Body of pancreas (tissue), 4 donors: ENCODE measurements around the gene ATP2C2. TPM values are rescaled to one million over a fixed set of nuclear protein-coding genes. Genes with fewer than 3 reads are reported as not detected.

Source experiments
- ATAC-seq: fragments of 150-250 bp; one replicate; pipeline ENCODE4 v1.9.1; 2016
- DNase-seq, 4 donors: peaks; one replicate each; pipeline ENCODE4 v3.0.0-alpha.2; 2019
- H3K27ac ChIP-seq, 4 donors: fragments of 200-600 bp; sonication (generic); 1 replicate in 3 of 4; 2 replicates in 1 of 4; pipeline versions ENCODE4 v1.5.1 to v1.6.1; 2016 to 2019; ENCODE audit warnings: mild to moderate bottlenecking in 1 of 4, mixed read lengths in 1 of 4, moderate library complexity in 1 of 4
- H3K27me3 ChIP-seq, 2 donors: fragments of 200-600 bp; sonication (generic); one replicate each; pipeline ENCODE4 v1.6.0; 2016; ENCODE audit warnings: mild to moderate bottlenecking in 1 of 2
- H3K36me3 ChIP-seq, 2 donors: fragments of 200-600 bp; sonication (generic); replicated peaks in 1 of 2; 2 replicates each; pipeline ENCODE4 v1.5.1; 2016; ENCODE audit warnings: low read depth in 2 of 2; ENCODE audit not compliant: insufficient read depth in 1 of 2
- H3K4me1 ChIP-seq: fragments of 200-600 bp; sonication (generic); one replicate; pipeline ENCODE4 v1.6.0; 2016
- H3K4me3 ChIP-seq, 2 donors: fragments of 200-600 bp; sonication (generic); 1 replicate in 1 of 2; 2 replicates in 1 of 2; pipeline ENCODE4 v1.5.1; 2016 to 2019
- H3K9me3 ChIP-seq, 3 donors: fragments of 200-600 bp; sonication (generic); 1 replicate in 2 of 3; 2 replicates in 1 of 3; pipeline ENCODE4 v1.5.1; 2016
- CTCF ChIP-seq, 7 experiments: fragments of 450-650 bp in 4 of 7; fragments of 200-600 bp in 3 of 7; sonication (generic) in 3 of 7; IDR thresholded peaks; one replicate each; pipeline ENCODE4 v1.5.1; 2016 to 2019; ENCODE audit warnings: antibody characterized with exemption in 7 of 7
- POLR2A ChIP-seq, 3 donors: fragments of 450-650 bp; IDR thresholded peaks; one replicate each; pipeline ENCODE4 v1.6.1; 2016; ENCODE audit warnings: antibody characterized with exemption in 3 of 3, mild to moderate bottlenecking in 2 of 3
- WGBS, 2 donors: methylation state at CpG; one replicate each; pipeline ENCODE4 v1.1.5; 2017; 5-methylcytosine and 5-hydroxymethylcytosine counted together
- intact Hi-C: fragments of 100-400 bp; cut with DNase I; formaldehyde crosslinking; loops from one replicate; pipeline ENCODE4 v1.15.1; 2023
- total RNA-seq, 2 donors: library from RNA; depleted of rRNA; stranded (reverse); fragments of >200 nt; gene quantifications; one replicate each; pipeline ENCODE4 v1.1.0, GENCODE V29; 2016

The ATP2C2 gene
- total RNA-seq, 2 donors from 2014 or later: 2.1 to 18.1 TPM

DNA sequence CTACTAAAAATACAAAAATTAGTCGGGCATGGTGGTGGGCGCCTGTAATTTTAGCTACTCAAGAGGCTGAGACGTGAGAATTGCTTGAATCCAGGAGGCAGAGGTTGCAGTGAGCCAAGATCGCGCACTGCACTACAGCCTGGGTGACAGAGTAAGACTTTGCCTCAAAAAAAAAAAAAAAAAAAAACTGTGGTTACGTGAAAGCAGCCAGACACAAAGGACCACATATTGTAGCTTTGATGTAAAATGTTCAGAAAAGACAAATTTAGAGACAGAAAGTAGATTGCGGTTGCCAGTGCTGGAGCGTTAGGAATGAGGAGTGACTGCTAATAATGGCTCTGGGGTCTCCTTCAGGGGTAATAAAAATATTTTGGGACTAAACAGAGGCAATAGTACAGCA is 140.2 kb downstream of the ATP2C2 start:
- intact Hi-C loops: no loop called here
- H3K4me3 ChIP-seq: no peak overlapping the region
- H3K9me3 ChIP-seq: no peaks in the 10 kb centered on the region
- no peaks in the 10 kb centered on the region for H3K27me3 ChIP-seq
- H3K36me3 ChIP-seq: no peaks in the 10 kb centered on the region
- H3K4me1 ChIP-seq: peaks cover 24% of the 10 kb centered on the region
- ATAC-seq (no peak), DNase-seq (peak in 1 of 4 donors; percentile 2)
- whole genome bisulfite sequencing, 2 donors: 70 to 91% methylated on average over 8 of the region's 8 CpGs
- no peak for TF ChIP-seq CTCF (IDR thresholded peaks at IDR 0.05)
- no peak for TF ChIP-seq POLR2A (IDR thresholded peaks at IDR 0.05)
- no peak overlapping the region for H3K27ac ChIP-seq

DNA sequence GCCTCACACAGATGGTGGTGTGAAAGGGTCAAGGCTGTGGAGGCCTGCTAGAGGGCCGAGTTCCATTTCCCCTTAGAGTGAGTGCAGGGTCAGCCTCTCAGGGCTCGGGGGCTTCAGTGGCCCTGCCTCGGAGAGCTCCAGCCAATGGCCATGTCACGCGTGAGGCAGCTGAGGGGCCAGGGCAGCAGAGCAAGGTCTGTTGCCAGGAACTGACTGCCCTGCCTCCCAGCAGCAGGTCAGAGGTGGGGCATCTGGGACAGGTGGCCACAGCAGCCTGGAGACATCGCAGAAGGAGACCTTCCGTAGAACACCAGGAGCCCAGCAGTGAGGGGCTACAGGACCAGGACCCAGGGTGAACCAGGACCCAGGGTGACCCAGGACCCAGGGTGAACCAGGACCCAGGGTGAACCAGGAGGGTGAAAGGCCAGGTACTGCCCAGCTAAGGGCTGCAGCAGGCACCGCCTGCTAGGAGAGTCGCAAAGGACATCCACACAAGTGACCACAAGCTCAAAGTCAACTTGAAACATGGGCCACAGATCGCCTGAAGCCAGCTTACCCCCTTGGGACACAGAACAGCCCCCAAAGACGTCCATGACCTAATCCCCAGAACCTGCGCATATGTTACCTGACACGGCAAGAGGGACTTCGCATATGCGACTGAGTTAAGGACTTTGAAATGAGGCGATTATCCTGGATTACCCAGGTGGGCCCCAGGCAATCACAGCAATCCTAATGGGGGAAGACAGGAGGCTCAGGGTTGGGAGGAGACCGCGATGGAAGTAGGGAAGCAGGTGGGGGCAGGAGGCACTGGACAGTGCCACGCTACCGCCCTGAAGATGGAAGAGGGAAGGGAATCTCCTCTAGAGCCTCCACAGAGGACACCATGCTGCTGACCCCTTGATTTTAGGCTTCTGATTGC is 141.0 kb downstream of the ATP2C2 start:
- peak in 1 of 4 donors; percentile 4 for DNase-seq
- H3K4me1 ChIP-seq: peaks cover 18% of the 10 kb centered on the region
- no peak overlapping the region for H3K4me3 ChIP-seq
- intact Hi-C loops: no loop called here
- H3K36me3 ChIP-seq: no peaks in the 10 kb centered on the region
- 74 to 81% methylated on average over 12 to 20 of the region's 20 CpGs for WGBS, 2 donors
- ATAC-seq: no peak
- no peak overlapping the region for H3K27ac ChIP-seq
- TF ChIP-seq CTCF (IDR thresholded peaks at IDR 0.05) (no peak), POLR2A (IDR thresholded peaks at IDR 0.05) (no peak)
- no peaks in the 10 kb centered on the region for H3K9me3 ChIP-seq
- H3K27me3 ChIP-seq: no peaks in the 10 kb centered on the region

GRCh38 chr16:84511180-84511800 is 143.0 kb downstream of the ATP2C2 start:
- Histone ChIP-seq H3K9me3 (no peaks in the 10 kb centered on the region), H3K27ac (no peak overlapping the region), H3K4me1 (peaks cover 8% of the 10 kb centered on the region), H3K4me3 (no peak overlapping the region), H3K36me3 (no peaks in the 10 kb centered on the region), H3K27me3 (no peaks in the 10 kb centered on the region)
- ATAC-seq: peak; percentile 87
- TF ChIP-seq POLR2A (IDR thresholded peaks at IDR 0.05): no peak
- TF ChIP-seq CTCF (IDR thresholded peaks at IDR 0.05): peak; percentile 87 to 99 (median 93)
- intact Hi-C loops: loop anchor here (2.0 to 10.0 kb wide), 2 partner anchors 110 to 214 kb away; no protein-coding TSS in a partner anchor
- WGBS, 2 donors: 8 to 10% methylated on average over 15 to 21 of the region's 21 CpGs
- DNase-seq: peak; percentile 79 to 84 (median 81)

- ATAC-seq (no peak), DNase-seq (peak in 1 of 4 donors; percentile 5)
- no peaks in the 10 kb centered on the region for H3K36me3 ChIP-seq
- intact Hi-C loops: loop anchor here (2.0 to 10.0 kb wide), 2 partner anchors 109 to 213 kb away; no protein-coding TSS in a partner anchor
- no peak overlapping the region for H3K27ac ChIP-seq
- no peak for TF ChIP-seq POLR2A (IDR thresholded peaks at IDR 0.05)
- no peak for TF ChIP-seq CTCF (IDR thresholded peaks at IDR 0.05)
- 43 to 50% methylated on average over 13 of the region's 13 CpGs for WGBS, 2 donors
- no peak overlapping the region for H3K4me3 ChIP-seq
- no peaks in the 10 kb centered on the region for H3K9me3 ChIP-seq
- peaks cover 8% of the 10 kb centered on the region for H3K4me1 ChIP-seq
- no peaks in the 10 kb centered on the region for H3K27me3 ChIP-seq
These were observed 143.5 kb downstream of the ATP2C2 start for GRCh38 chr16:84511831-84512230.
